ENCODE results near the gene PRKCZ. TPM values are rescaled to one million over a fixed set of nuclear protein-coding genes. Genes with fewer than 3 reads are reported as not detected.

Gene PRKCZ
- total and polyA plus RNA-seq, 9 of the 15 experiments (the other 6 are each of a cell fraction or from before 2014, with no cell fraction given) = 0.07 to 3.1 (median 1.3) TPM

GRCh38 chr1:2206813-2207487 lies 156.7 kb downstream of the PRKCZ start (continued):
- TF ChIP-seq NUFIP1 (IDR thresholded peaks at IDR 0.05; ENCODE audit: partially characterized antibody) (no peak), PTBP1 (IDR thresholded peaks at IDR 0.05; ENCODE audit: low read depth, low read length) (no peak), MNT (conservative IDR thresholded peaks at IDR 0.05) (0 out of 4 replicates have a peak, but pooled peaks of 1 of the 2 experiments have one; percentile 30), TFAP4 (CRISPR knock-in tag; IDR thresholded peaks at IDR 0.05; ENCODE audit: borderline replicate concordance) (peak; percentile 46; the same call in 1 of the 2 replicates), ESRRA (IDR thresholded peaks at IDR 0.05; ENCODE audit: borderline replicate concordance, low read depth) (peak; percentile 77), CTBP1 (IDR thresholded peaks at IDR 0.05; ENCODE audit: borderline replicate concordance) (0 out of 2 replicates have a peak, but pooled peaks have one; percentile 61), ELF2 (CRISPR knock-in tag; IDR thresholded peaks at IDR 0.05) (no peak)
